ENCODE measurements around the gene ZNF385C.

DNA sequence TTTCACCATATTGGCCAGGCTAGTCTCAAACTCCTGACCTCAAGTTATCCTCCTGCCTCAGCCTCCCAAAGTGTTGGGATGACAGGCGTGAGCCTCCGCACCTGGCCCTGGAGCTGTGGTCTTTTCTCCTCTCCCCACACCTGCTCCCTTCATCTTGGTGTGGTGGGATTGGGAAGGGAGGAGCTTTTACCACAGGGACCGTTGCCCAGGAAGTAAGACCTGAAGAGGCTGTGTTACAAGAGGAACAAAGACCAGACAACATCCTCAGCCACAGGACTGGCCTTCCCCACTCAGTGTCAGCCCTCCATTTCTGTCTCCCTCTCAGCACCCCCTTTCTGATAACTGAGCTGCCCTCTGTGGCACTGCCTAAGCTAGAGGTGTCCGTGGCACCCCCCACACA is 38.5 kb downstream of the ZNF385C start:
- TF ChIP-seq POLR2A (IDR thresholded peaks at IDR 0.05; ENCODE audit: extremely low read depth, insufficient read length) (no peak), CTCF (IDR thresholded peaks at IDR 0.05; ENCODE audit: low read depth, low read length) (no peak)
- TF ChIP-seq, protein P1, sequence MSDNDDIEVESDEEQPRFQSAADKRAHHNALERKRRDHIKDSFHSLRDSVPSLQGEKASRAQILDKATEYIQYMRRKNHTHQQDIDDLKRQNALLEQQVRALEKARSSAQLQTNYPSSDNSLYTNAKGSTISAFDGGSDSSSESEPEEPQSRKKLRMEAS (IDR thresholded peaks at IDR 0.05; ENCODE audit: low read depth, low read length) = no peak

All from NB4 (cell line).